ENCODE data around the gene L3MBTL4.

DNA sequence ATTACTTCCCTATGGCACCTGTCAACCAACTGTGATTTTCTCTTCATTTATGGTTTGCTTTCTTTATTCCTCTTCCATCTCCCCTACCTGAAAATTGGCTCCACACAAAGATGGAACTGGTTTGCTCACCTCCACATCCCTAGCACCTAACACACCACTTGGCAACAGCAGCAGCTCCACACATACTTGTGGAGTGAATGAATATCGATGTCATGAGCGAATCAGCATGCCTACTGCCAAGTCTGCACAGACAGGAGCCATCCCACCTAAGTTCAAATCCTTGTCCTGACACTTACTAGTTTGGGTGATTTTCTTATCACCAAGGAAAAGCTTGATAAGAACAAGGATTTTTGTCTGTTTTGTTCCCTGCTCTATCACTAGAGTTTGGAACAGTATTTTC is 328.0 kb downstream of the L3MBTL4 start:
- TF ChIP-seq CTCF (IDR thresholded peaks at IDR 0.05) (no peak), POLR2A (IDR thresholded peaks at IDR 0.05) (no peak)
